Breast epithelium (tissue), 3 donors: ENCODE results near the gene ARHGDIB.

Experiments used
- CTCF ChIP-seq, 3 donors: fragments of 450-650 bp; IDR thresholded peaks; one replicate each; pipeline ENCODE4 v1.5.1; 2016 to 2017; ENCODE audit warnings: antibody characterized with exemption in 3 of 3, mild to moderate bottlenecking in 3 of 3, moderate library complexity in 3 of 3
- POLR2A ChIP-seq: fragments of 450-650 bp; IDR thresholded peaks from one replicate; pipeline ENCODE4 v1.6.1; 2016; ENCODE audit warnings: antibody characterized with exemption, mild to moderate bottlenecking, moderate library complexity
- POLR2AphosphoS5 ChIP-seq, 3 donors: sonication (generic); formaldehyde crosslinking; IDR thresholded peaks; one replicate each; pipeline ENCODE4 v1.6.1; 2017; ENCODE audit warnings: antibody characterized with exemption in 3 of 3

GRCh38 chr12:14993117-14993516, 31.7 kb upstream of the ARHGDIB start:
- TF ChIP-seq CTCF (IDR thresholded peaks at IDR 0.05) = no peak
- no peak for TF ChIP-seq POLR2AphosphoS5 (IDR thresholded peaks at IDR 0.05)
- no peak for TF ChIP-seq POLR2A
